Sigmoid colon (tissue), 4 donors: ENCODE data around the gene SLC6A6.

Source experiments
- CTCF ChIP-seq, 4 experiments: fragments of 450-650 bp in 3 of 4; fragments of 200-600 bp in 1 of 4; IDR thresholded peaks; one replicate each; pipeline ENCODE4 v1.5.1; 2016 to 2019; ENCODE audit warnings: antibody characterized with exemption in 4 of 4, mild to moderate bottlenecking in 3 of 4, moderate library complexity in 2 of 4
- EP300 ChIP-seq, 4 donors: sonication (generic); formaldehyde crosslinking; IDR thresholded peaks; one replicate each; pipeline ENCODE4 v1.6.1; 2017; ENCODE audit warnings: antibody characterized with exemption in 4 of 4
- POLR2A ChIP-seq, 2 donors: fragments of 450-650 bp; IDR thresholded peaks; one replicate each; pipeline ENCODE4 v1.6.1; 2016; ENCODE audit warnings: antibody characterized with exemption in 2 of 2, mild to moderate bottlenecking in 2 of 2, moderate library complexity in 2 of 2
- POLR2AphosphoS5 ChIP-seq, 4 donors: sonication (generic); formaldehyde crosslinking; IDR thresholded peaks; one replicate each; pipeline ENCODE4 v1.6.1; 2017; ENCODE audit warnings: antibody characterized with exemption in 4 of 4

DNA sequence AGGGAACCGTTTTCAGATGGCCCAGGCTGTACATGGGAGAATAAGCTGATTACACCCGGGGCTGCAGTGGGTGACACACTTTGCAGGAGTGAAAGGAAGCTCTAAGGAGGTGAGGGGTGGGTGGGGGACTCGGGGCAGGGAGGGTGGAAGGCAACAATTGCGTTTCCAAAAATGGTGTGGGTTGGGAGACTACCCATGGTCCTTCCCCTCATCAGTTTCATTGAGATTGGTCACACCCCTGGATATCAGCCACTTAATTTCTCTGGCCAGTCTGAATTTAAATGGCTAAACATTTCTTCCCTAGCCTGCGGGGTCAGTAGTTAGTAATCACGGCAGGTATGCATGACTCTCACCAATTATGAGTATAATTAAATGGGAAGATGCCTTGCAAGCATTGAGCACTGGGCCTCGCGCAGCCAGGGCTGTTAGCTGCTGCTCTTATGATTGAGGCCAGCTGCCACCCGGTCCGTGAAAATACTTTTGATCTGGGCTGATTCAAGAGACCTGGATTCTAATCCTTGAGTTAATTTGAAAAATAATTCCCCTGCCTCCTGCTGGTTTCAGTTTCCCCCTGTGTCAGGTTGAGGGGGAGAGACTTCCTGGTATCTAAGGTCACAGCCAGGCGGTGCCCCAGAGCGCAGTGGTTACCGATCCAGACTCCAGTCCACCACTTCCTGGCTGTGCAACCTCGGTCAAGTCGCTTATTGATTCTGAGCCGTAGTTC is 23.3 kb downstream of the SLC6A6 start:
- TF ChIP-seq POLR2A (IDR thresholded peaks at IDR 0.05): no peak
- no peak for TF ChIP-seq POLR2AphosphoS5 (IDR thresholded peaks at IDR 0.05)
- TF ChIP-seq CTCF (IDR thresholded peaks at IDR 0.05): no peak
- no peak for TF ChIP-seq EP300 (IDR thresholded peaks at IDR 0.05)
